Lower leg skin (tissue), 4 donors: ENCODE data around the gene IL10. TPM values are rescaled to one million over a fixed set of nuclear protein-coding genes. Genes with fewer than 3 reads are reported as not detected.

Source experiments
- DNase-seq, 2 donors: peaks; one replicate each; pipeline ENCODE4 v3.0.0-alpha.2; 2019; ENCODE audit warnings: low spot score in 2 of 2
- H3K4me3 ChIP-seq: fragments of 200-600 bp; sonication (generic); 2 replicates; pipeline ENCODE4 v1.5.1; 2017; ENCODE audit warnings: mild to moderate bottlenecking, low read depth; ENCODE audit not compliant: poor library complexity, severe bottlenecking
- CTCF ChIP-seq, 3 donors: fragments of 450-650 bp; IDR thresholded peaks; one replicate each; pipeline ENCODE4 v1.5.1; 2016; ENCODE audit warnings: antibody characterized with exemption in 3 of 3, mild to moderate bottlenecking in 3 of 3, moderate library complexity in 2 of 3
- POLR2A ChIP-seq, 2 donors: fragments of 450-650 bp; IDR thresholded peaks; one replicate each; pipeline ENCODE4 v1.6.1; 2016 to 2017; ENCODE audit warnings: antibody characterized with exemption in 2 of 2, mild to moderate bottlenecking in 1 of 2, moderate library complexity in 1 of 2
- WGBS, 2 donors: methylation state at CpG; one replicate each; pipeline ENCODE4 v1.1.5; 2018; 5-methylcytosine and 5-hydroxymethylcytosine counted together
- intact Hi-C: fragments of 100-400 bp; cut with DNase I; formaldehyde crosslinking; loops from one replicate; pipeline ENCODE4 v1.15.0; 2023; ENCODE audit warnings: low total_unique reads
- total RNA-seq, 4 donors: library from RNA; depleted of rRNA; stranded (reverse); fragments of >200 nt; gene quantifications; one replicate each; pipeline ENCODE4 v1.1.0, GENCODE V29; 2016

Gene IL10
- total RNA-seq, 4 donors from 2014 or later = 0.32 to 0.72 TPM; not detected in 2

- H3K4me3 ChIP-seq = no peak overlapping the region
- 83 to 87% methylated on average over 16 of the region's 16 CpGs for WGBS, 2 donors
- intact Hi-C loops = no loop called here
- TF ChIP-seq POLR2A (IDR thresholded peaks at IDR 0.05) = no peak
- no peak for TF ChIP-seq CTCF (IDR thresholded peaks at IDR 0.05)
- no peak for DNase-seq
These were observed 20.8 kb upstream of the IL10 start for GRCh38 chr1:206792939-206793607.

- TF ChIP-seq POLR2A (IDR thresholded peaks at IDR 0.05) = no peak
- TF ChIP-seq CTCF (IDR thresholded peaks at IDR 0.05) = no peak
- intact Hi-C loops = no loop called here
- no peak overlapping the region for H3K4me3 ChIP-seq
- 84 to 87% methylated on average over 11 of the region's 11 CpGs for WGBS, 2 donors
- peak in 1 of 2 donors; percentile 12 for DNase-seq
These were observed 18.4 kb upstream of the IL10 start for GRCh38 chr1:206790502-206791250.

GRCh38 chr1:206788487-206789050 is 16.3 kb upstream of the IL10 start:
- H3K4me3 ChIP-seq = no peak overlapping the region
- peak in 1 of 2 donors; percentile 50 for DNase-seq
- 84 to 87% methylated on average over 3 of the region's 3 CpGs for WGBS, 2 donors
- intact Hi-C loops = no loop called here
- TF ChIP-seq POLR2A (IDR thresholded peaks at IDR 0.05) (no peak), CTCF (IDR thresholded peaks at IDR 0.05) (no peak)

- TF ChIP-seq POLR2A (IDR thresholded peaks at IDR 0.05) (no peak), CTCF (IDR thresholded peaks at IDR 0.05) (no peak)
- 85 to 86% methylated on average over 5 of the region's 5 CpGs for WGBS, 2 donors
- peak in 1 of 2 donors; percentile 25 for DNase-seq
- no peak overlapping the region for H3K4me3 ChIP-seq
- intact Hi-C loops = no loop called here
These were observed 15.6 kb upstream of the IL10 start for GRCh38 chr1:206787891-206788290.

GRCh38 chr1:206786212-206786886 is 14.1 kb upstream of the IL10 start:
- intact Hi-C loops = no loop called here
- no peak overlapping the region for H3K4me3 ChIP-seq
- no peak for TF ChIP-seq CTCF (IDR thresholded peaks at IDR 0.05)
- no peak for TF ChIP-seq POLR2A (IDR thresholded peaks at IDR 0.05)
- WGBS, 2 donors = 76 to 83% methylated on average over 5 of the region's 5 CpGs
- no peak for DNase-seq
